HepG2 (cell line): ENCODE data around the gene PLB1. TPM values are rescaled to one million over a fixed set of nuclear protein-coding genes. Genes with fewer than 3 reads are reported as not detected.

Source experiments
- BHLHE40 ChIP-seq: IDR thresholded peaks from 2 replicates; pipeline ENCODE4 v1.6.1; 2011; ENCODE audit warnings: low read length, improper control_type of control experiment
- GTF3A ChIP-seq: sonication (generic); formaldehyde crosslinking; conservative IDR thresholded peaks from 2 replicates; pipeline ENCODE4 v1.4.0; 2020; ENCODE audit warnings: mild to moderate bottlenecking, missing genetic modification reagents
- HDAC6 ChIP-seq: fragments of 200-600 bp; sonication (generic); IDR thresholded peaks from 2 replicates; pipeline ENCODE4 v1.7.0; 2017; ENCODE audit warnings: mild to moderate bottlenecking, antibody characterized with exemption, low read length, low read depth
- KDM5B ChIP-seq: sonication (generic); formaldehyde crosslinking; IDR thresholded peaks from 2 replicates; pipeline ENCODE4 v1.4.0; 2020; ENCODE audit warnings: missing genetic modification reagents, mild to moderate bottlenecking, borderline replicate concordance
- MEIS2 ChIP-seq: sonication (generic); formaldehyde crosslinking; IDR thresholded peaks from 2 replicates; pipeline ENCODE4 v1.9.0; 2021; ENCODE audit warnings: mild to moderate bottlenecking, missing genetic modification reagents
- MIER3 ChIP-seq: IDR thresholded peaks from 2 replicates; pipeline ENCODE4 v1.6.1; 2016; ENCODE audit warnings: missing compliant biosample characterization, borderline replicate concordance
- MTA1 ChIP-seq: sonication (generic); formaldehyde crosslinking; IDR thresholded peaks from 2 replicates; pipeline ENCODE4 v1.4.0; 2020; ENCODE audit warnings: missing genetic modification reagents, mild to moderate bottlenecking, borderline replicate concordance
- SOX5 ChIP-seq: IDR thresholded peaks from 2 replicates; pipeline ENCODE4 v1.6.1; 2016; ENCODE audit warnings: borderline replicate concordance
- ZNF296 ChIP-seq: sonication (generic); formaldehyde crosslinking; conservative IDR thresholded peaks from 2 replicates; pipeline ENCODE4 v1.5.0; 2020; ENCODE audit warnings: mild to moderate bottlenecking, missing genetic modification reagents
- ZNF431 ChIP-seq: sonication (generic); formaldehyde crosslinking; IDR thresholded peaks from 2 replicates; pipeline ENCODE4 v1.9.0; 2022; ENCODE audit warnings: missing genetic modification reagents, low read depth, mild to moderate bottlenecking, borderline replicate concordance
- ZNF614 ChIP-seq: IDR thresholded peaks from 2 replicates; pipeline ENCODE4 v1.6.1; 2018; ENCODE audit warnings: missing biosample characterization, missing genetic modification reagents, inconsistent platforms, borderline replicate concordance
- ZNF616 ChIP-seq: sonication (generic); formaldehyde crosslinking; IDR thresholded peaks from 2 replicates; pipeline ENCODE4 v1.5.0; 2020; ENCODE audit warnings: low read depth, mild to moderate bottlenecking, missing genetic modification reagents
- ZSCAN25 ChIP-seq: sonication (generic); formaldehyde crosslinking; IDR thresholded peaks from 2 replicates; pipeline ENCODE4 v1.8.0; 2022; ENCODE audit warnings: mild to moderate bottlenecking, missing genetic modification reagents
- ZSCAN9 ChIP-seq: IDR thresholded peaks from 2 replicates; pipeline ENCODE4 v1.6.1; 2016; ENCODE audit warnings: borderline replicate concordance
- polyA plus RNA-seq, 8 experiments: library from polyadenylated mRNA; depleted of rRNA in 3 of 8; stranded (reverse) in 7 of 8; unstranded in 1 of 8; fragments of >200 nt; fragmentation: Illumina TruSeq in 4 of 8; extraction: Trizol in 4 of 8; gene quantifications; 2 replicates each; pipeline versions ENCODE4 v1.2.1 to v1.2.3, GENCODE V29; 2011 to 2016; ENCODE audit warnings: low read depth in 4 of 8, missing spikeins in 1 of 8, mixed read lengths in 1 of 8; ENCODE audit not compliant: insufficient read depth in 1 of 8
- total RNA-seq, 5 experiments: library from RNA; depleted of rRNA; stranded (reverse); fragments of >200 nt; fragmentation: Illumina TruSeq; extraction: Trizol; gene quantifications; 2 replicates each; pipeline ENCODE4 v1.2.3, GENCODE V29; 2016; ENCODE audit warnings: low read depth in 1 of 5
- TF ChIP-seq, protein P1 (sequence below): sonication (generic); formaldehyde crosslinking; IDR thresholded peaks from 2 replicates; pipeline ENCODE4 v1.4.0; 2020; ENCODE audit warnings: mild to moderate bottlenecking, missing genetic modification reagents
- TF ChIP-seq, protein P2 (sequence below): sonication (generic); formaldehyde crosslinking; conservative IDR thresholded peaks from 2 replicates; pipeline ENCODE4 v1.8.0; 2022; ENCODE audit warnings: mild to moderate bottlenecking, moderate library complexity, missing genetic modification reagents
- TF ChIP-seq, protein P3 (sequence below), 2 experiments: sonication (generic) in 1 of 2; formaldehyde crosslinking in 1 of 2; IDR thresholded peaks; 2 replicates each; pipeline versions ENCODE4 v1.4.0 to v1.6.1; 2018 to 2020; ENCODE audit warnings: missing genetic modification reagents in 2 of 2, borderline replicate concordance in 1 of 2, low read depth in 1 of 2, mild to moderate bottlenecking in 1 of 2, missing biosample characterization in 1 of 2

The PLB1 gene
- total and polyA plus RNA-seq, 2 of the 13 experiments (the other 11 are each of a cell fraction or from before 2014, with no cell fraction given), result 0.20 to 1.8 TPM

DNA sequence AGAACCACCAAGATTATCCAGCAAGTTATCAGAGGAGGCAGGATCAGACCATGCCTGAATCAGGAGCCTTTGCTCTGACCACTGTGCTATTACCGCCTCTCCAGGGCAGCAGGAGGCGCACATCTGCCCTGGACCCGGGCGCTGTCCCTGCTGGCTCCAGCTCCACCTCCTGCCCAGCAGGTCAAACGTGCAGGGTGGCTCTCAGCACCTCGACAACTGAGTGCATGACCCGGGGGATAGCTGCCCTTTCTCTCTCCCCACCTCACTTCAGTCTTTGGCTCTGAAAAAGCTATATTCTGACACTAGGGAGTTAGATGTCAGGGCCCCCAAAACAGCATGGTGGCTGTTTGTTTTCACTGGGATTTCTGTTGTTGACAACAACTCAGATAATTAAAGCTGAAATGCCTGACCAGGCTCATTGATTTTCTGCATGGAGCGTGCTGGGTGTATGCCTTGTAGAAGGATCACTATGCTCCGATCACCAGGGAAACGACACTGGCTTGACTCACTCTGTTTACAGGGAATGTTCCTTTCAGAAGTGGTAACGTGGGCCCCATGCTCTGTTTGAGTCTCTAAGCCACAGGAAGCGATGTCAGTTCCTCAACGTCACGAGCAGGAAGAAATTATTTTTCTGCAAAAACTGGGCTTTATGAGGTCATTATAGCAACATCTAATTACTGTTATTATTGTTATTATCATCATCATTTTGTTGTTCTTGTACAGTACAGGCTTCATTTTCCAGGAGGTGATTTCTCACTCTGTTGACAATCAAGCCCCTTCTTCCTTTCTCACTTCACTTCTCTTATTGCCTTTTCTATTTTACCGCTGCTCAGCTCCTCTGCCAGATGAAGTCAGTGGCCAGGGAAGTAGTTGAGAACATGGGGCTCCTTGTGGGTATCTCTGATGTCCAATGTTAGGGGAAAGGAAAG lies 125.6 kb downstream of the PLB1 start (continued):
- TF ChIP-seq, protein P1, sequence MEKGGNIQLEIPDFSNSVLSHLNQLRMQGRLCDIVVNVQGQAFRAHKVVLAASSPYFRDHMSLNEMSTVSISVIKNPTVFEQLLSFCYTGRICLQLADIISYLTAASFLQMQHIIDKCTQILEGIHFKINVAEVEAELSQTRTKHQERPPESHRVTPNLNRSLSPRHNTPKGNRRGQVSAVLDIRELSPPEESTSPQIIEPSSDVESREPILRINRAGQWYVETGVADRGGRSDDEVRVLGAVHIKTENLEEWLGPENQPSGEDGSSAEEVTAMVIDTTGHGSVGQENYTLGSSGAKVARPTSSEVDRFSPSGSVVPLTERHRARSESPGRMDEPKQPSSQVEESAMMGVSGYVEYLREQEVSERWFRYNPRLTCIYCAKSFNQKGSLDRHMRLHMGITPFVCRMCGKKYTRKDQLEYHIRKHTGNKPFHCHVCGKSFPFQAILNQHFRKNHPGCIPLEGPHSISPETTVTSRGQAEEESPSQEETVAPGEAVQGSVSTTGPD, result no peak
- TF ChIP-seq ZNF616 (CRISPR knock-in tag) (0 out of 2 replicates have a peak, but pooled peaks have one; percentile 72), BHLHE40 (peak; percentile 88), ZNF614 (CRISPR knock-in tag) (peak; percentile 39; the same call in 1 of the 2 replicates), KDM5B (CRISPR knock-in tag) (peak; percentile 28; the same call in 1 of the 2 replicates), MEIS2 (CRISPR knock-in tag) (peak; percentile 69; the same call in 1 of the 2 replicates), MTA1 (CRISPR knock-in tag) (peak; percentile 72; the same call in 1 of the 2 replicates), MIER3 (CRISPR knock-in tag) (peak; percentile 63; the same call in 1 of the 2 replicates), GTF3A (no peak), ZSCAN25 (CRISPR knock-in tag) (peak; percentile 79), HDAC6 (no peak), ZNF431 (CRISPR knock-in tag) (peak; percentile 69; the same call in 1 of the 2 replicates), ZNF296 (CRISPR knock-in tag) (peak; percentile 83; the same call in 1 of the 2 replicates), ZSCAN9 (peak; percentile 52; the same call in 1 of the 2 replicates), SOX5 (CRISPR knock-in tag) (peak; percentile 50)
- TF ChIP-seq, protein P2, sequence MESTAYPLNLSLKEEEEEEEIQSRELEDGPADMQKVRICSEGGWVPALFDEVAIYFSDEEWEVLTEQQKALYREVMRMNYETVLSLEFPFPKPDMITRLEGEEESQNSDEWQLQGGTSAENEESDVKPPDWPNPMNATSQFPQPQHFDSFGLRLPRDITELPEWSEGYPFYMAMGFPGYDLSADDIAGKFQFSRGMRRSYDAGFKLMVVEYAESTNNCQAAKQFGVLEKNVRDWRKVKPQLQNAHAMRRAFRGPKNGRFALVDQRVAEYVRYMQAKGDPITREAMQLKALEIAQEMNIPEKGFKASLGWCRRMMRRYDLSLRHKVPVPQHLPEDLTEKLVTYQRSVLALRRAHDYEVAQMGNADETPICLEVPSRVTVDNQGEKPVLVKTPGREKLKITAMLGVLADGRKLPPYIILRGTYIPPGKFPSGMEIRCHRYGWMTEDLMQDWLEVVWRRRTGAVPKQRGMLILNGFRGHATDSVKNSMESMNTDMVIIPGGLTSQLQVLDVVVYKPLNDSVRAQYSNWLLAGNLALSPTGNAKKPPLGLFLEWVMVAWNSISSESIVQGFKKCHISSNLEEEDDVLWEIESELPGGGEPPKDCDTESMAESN (CRISPR knock-in tag), result peak; percentile 83
- TF ChIP-seq, protein P3, sequence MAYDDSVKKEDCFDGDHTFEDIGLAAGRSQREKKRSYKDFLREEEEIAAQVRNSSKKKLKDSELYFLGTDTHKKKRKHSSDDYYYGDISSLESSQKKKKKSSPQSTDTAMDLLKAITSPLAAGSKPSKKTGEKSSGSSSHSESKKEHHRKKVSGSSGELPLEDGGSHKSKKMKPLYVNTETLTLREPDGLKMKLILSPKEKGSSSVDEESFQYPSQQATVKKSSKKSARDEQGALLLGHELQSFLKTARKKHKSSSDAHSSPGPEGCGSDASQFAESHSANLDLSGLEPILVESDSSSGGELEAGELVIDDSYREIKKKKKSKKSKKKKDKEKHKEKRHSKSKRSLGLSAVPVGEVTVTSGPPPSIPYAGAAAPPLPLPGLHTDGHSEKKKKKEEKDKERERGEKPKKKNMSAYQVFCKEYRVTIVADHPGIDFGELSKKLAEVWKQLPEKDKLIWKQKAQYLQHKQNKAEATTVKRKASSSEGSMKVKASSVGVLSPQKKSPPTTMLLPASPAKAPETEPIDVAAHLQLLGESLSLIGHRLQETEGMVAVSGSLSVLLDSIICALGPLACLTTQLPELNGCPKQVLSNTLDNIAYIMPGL (CRISPR knock-in tag; IDR thresholded peaks at IDR 0.05; ENCODE audit: borderline replicate concordance in 1 of 2, low read depth in 1 of 2), result peak; percentile 88 to 89
